GM19452 (cell line): ENCODE data around the gene RBMS3.

Experiments
- ATAC-seq: cut with Tn5 transposase; IDR thresholded peaks from one replicate; pipeline ENCODE4 v1.9.1; 2021; ENCODE audit not compliant: unreplicated experiment

The RBMS3 gene

DNA sequence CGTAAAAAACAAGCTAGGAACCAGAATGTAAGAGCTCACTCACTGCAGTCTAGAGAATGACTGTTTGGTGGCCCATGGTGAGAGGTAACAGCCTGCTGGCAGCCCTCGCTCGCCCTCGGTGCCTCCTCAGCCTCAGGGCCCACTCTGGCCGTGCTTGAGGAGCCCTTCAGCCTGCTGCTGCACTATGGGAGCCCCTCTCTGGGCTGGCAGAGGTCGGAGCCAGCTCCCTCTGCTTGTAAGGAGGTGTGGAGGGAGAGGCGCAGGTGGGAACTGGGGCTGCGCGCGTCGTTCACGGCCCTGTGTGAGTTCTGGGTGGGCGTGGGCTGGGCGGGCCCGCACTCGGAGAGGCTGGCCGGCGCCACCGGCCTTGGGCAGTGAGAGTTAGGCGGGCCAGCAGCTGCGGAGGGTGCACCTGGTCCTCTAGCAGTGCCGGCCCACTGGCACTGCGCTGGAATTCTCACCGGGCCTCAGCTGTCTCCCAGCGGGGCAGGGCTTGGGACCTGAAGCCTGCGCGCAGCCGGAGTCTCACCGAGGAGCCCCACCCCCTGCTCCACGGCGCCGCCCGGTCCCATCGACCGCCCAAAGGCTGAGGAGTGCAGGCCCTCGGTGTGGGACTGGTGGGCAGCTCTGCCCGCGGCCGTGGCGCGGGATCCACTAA, 420.6 kb downstream of the RBMS3 start:
- ATAC-seq: no peak

DNA sequence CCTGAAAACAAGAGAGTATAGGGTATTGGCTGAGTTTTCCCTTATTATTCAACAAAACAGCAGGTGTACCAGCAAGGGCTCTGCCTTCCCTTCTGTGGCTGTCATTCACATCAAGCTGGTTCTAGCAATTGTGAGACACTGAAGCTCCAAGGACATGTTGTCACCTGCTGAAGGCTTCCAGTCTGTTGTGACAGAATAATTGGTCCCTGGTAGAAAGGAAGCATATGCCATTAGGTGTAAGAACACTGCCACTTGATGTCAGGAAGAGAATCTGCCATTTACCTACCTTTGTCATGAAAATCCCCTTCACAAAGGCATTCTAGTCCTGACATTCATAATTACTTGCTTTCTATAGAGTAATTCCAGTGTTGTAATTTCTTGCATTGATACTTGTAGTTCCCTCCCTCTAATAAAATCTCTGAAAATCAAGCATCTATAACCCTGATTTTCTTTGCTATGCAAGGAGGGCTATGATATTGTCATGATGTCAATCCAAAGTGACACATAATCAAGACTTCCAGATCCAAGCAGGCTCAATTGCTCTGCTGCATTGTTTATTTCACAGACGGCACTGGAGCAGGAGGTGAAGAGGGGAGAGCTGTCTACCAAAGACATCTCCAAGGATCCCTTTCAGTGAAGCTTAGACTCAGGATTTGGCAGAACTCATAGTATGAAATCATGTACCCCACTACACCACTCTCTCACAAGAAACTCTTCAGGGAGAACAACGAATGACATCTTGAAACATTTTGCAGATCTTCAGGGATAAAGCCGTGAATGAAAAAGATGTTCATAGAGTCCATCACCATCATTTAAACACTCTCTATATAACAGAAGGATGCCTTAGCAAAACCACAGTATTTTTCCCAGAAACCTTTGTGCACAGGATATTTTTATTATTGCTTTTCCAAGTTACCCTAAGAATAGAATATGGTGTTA, 425.3 kb downstream of the RBMS3 start:
- no peak for ATAC-seq

DNA sequence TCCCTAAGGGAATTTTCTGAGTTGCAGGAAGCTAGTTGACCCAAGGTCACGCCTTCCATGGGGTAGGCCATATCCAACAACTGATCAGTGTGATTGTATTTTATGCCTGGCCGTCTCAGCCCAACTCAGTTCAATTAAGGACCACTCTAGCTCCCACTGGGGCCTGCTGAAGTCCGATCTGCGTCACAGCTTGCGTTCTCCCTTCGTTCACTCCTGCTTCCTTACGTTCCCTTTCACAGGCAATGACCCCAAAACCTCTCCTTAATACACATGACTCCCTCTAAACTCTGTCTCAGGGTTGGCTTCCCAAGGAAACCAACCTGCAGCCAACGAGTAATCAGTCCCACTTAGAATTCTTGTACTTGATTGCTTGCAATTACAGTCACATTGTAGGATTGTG, 428.0 kb downstream of the RBMS3 start:
- no peak for ATAC-seq

DNA sequence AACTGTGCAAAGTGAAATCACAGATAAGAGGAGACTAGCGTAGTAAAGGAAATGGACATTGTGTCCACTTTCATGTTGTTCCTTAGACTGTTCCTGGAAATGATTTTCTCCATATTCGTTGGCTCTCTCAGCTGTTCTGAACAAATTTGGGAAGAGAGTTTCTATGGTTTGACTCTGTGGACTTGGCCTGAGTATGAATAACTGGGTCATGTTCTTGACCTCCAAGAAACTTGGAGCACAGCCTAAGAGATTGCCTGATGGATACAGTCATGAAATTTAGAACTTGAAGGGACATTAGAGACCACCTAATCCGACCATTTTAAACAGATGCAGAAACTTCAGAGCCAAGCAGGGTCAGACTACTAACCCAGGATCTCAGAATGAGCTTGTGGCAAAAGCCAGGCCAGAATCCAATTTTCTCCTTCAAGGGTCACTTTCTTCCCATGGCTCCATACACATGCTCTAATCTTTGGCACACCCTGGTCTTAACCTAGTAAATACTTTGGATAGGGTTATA, 430.4 kb downstream of the RBMS3 start:
- no peak for ATAC-seq

DNA sequence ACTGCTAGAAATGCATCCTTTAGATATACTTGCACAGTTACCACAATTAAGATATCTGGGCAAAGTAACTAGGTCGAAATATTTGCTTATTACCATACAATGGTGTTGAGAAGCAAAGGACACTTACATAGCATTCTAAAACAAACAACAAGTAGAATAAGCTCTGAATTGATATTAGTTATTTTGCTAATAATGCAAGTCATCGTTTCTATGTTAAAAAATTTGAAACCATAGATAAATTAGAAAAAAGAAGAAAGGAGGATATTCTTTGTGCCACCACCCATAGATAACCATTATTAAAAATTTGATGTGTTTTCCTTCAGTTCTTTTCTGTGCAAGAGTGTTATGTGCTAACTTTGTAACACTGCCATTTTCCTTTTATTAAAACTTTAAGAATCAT, 435.3 kb downstream of the RBMS3 start:
- no peak for ATAC-seq

DNA sequence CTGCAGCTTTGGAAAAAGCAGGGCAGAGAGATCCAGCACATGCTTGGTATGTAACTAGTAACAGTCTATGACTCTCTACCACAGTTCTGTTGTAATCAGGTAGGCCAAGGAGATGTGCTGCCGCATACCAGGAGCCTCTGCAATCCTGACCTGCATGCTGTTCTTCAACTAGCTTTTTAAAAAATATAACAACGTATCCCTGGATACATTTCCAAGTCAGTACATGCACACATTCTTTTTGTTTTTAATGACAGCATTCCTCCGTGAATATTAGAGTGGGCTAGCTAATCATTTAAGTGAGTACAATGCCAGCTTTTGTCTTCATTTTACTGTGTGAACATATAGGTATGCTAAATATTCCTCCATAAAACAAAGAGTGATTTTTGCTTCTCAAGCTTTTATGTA, 437.8 kb downstream of the RBMS3 start:
- ATAC-seq: no peak

DNA sequence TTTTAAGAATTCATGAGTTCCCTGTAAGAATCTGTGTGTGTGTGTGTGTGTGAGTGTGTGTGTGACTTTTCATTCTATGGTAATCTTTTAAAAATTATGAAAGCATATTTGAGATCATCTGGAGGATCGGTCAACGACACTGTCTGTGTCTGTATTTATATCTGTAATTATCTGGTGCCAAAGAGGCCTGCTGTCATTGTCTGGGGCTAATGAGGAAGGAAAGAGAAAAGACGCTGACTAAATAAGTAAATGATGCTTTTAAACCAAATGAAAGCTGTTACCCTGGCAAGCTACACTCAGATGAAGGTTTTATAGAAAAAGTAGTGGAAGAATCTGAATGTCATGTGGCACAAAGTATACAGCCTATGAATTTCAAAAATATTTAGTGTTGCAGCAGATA, 439.8 kb downstream of the RBMS3 start:
- no peak for ATAC-seq

DNA sequence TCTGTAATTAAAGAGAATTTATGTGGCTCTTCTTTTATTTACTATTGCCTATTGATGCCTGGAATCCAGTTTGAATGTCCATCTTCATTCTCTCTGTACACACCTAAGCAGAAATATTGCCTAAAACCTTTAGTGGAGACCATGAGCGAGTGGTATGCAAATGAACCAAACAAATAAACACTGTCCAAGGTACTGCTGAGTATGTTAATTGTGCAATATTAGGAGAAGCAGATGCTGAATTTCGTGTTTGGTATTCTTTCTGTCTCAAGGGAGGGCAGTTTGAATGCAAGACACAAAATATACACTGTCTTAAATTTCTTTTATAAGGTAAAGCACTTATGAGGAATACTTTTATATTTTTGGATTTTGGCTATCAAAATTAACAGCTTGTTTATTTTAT, 440.9 kb downstream of the RBMS3 start:
- ATAC-seq: no peak

DNA sequence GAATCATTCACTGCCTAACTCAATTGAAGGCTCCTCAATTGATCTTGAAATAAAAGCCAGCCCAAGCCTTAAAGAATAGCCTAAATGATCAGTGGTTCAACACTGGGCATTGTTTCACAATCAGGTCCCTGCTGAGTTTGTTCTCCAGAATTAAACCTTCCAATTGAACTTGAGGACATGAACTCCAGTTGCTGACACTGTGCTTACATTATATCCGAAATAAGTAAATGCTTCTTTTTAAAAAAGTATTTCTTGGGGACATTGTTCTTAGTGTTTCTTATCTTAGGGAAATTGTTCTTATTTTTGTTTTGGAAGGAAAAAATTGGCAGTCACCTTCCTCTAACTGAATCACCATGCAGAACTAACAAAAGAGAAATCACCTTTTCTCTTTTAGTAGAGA, 450.2 kb downstream of the RBMS3 start:
- ATAC-seq: no peak

DNA sequence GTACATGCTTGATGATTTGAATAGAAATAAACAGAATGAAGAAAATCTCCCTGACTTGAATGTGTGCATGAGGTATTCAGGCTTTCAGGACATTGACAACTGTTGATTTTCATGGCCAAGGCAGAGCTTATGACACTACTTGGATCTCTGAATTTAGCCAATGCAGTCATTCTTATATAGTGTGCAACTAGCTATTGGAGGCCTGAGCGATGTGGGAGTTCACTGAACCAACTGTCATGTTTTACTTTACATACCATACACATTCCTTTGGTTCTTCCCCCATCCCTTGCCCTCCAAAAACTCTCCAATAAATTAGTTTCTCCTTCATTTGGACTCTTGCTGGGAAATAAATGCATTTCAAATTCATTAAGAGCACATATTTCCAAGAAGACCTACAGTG, 460.4 kb downstream of the RBMS3 start:
- no peak for ATAC-seq

DNA sequence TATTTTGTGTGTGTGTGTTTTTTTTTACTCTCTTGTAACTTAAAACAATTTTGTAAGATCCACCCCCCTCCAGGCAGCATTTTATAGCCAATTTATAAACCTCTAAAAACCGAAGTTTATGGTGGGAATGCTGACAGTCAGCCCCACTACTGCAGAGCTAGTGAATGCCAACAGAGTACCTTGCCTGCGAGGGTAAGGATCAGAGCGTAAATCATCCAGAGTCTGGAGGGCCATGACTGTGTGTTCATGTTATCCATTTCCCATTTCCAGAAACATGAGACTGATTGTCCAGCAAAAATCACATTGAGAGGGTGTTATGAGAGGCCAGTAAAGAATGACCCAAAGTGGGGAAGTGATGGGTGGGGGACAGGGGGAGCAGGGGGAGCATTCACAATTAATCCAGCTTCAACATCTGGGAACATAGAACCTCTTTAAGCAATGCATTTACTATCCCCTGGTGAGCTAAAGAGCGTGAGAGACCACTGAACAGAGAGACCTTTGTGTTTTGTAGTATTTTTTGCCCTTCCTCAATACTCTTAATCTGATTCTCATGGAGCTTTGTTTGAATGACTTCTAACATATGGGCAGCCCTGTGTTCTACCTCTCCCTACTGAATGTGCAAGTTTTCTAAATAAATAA, 464.5 kb downstream of the RBMS3 start:
- no peak for ATAC-seq

DNA sequence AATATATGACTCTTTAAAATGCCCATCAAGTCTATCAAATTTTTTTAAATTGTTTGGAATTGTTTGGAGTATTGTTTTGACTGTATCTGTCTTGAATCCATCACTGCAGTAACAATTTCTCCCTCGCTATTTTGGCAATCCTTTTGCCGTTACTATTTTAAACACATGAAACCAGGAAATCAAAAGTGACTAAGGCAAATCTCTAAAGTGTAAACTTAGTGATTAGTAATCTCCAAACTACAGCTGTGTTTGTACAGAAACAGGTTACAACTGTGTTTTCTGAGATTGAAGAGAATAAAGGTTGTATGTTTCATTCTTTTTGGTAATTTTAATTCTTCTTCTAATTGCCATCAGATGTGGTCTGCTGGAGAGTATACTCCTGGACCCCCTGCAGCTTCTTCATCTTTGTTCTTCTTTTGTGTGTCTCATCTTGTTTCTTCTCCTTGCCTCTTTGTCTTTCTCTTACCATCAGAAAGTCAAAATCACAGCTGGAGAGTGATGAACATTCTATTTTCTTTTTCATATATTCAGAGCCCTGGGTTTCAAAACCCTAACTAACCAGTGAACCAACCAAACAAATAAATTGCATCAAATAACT, 465.4 kb downstream of the RBMS3 start:
- no peak for ATAC-seq

DNA sequence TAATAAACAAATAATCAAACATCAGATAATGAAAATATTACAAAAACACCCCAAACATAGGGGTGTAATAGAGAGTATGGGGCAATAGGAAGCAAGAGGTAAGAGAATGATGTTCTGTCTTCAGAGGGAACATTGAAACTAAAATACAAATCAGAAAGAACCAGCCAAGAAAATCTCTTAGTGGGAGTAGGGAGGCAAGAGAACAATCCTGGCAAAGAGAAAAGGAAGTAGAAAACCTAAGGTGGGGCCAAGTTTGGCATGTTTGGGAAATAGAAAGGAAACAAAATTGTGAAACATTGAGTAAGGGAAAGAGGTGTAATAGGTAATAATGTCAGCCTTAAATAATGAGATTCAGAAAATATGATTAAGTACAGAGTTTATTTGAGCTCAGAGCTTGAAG, 467.1 kb downstream of the RBMS3 start:
- ATAC-seq: no peak

DNA sequence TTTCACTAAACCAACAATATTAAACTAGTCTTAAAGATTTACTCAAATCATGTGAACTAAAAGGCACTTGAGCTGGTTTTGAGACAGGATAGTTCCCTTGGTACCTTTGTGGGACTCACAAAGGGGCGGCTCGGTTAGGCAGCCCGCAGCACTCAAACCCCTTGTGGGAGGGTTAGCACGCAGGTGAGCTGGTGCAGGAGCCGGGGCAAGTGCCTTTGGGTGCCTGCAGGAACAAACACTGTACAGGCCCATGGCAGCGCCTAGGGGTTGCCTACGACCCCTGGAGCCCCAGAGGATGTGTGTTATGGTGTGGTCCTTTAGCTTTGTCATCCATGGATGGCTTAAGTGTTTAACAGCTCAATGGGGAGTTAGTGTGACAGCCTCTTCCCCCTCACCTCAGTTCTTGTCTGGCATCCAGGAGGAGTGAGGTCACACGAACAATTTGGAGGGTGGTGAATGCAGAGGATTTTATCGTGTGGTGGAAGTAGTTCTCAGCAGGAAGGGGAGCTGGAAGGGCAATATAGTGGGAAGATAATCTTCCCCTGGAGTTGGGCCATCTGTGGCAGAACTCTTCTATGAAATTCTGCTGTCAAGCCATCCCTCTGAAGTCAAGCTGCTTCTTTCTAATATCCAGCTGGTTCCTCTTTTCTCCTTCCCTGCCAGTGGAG, 470.9 kb downstream of the RBMS3 start:
- no peak for ATAC-seq

DNA sequence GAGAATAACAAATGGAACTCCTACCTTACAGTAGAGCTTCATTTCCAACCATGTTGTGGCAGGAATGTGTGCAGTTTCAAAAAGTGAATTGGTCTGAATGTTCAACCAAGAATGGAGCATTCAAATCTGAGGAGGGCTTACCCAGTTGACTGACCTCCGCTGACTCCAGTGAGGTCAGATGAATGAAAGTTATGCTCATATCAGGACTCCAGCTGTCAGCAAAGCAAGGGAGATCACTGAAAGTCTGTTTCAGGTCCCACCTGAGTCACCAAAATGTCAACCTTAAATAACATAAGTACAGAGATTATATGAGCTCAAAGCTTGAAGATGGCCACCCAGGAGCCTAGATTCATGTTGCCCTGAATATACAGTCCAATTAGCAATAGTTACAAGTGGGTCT, 473.5 kb downstream of the RBMS3 start:
- ATAC-seq: no peak

DNA sequence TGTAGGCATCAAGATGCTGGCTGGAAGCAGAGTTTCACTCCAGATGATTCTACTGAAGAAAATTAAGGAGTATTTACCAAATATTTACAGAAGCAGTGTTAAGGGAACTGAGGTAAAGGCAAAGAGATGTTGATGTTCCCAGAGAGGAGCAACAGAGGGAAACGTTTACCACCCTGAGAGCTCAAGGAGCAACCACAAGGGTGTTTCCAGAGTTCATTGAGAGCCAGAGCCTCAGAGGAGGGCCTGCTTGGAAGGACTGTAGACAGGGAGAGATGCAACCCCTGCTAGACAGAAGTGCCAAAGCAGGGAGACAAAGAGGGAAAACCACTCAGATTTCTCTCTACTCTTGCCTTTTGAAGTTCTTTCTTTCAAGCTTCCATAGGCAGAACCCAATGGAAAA, 474.5 kb downstream of the RBMS3 start:
- ATAC-seq: no peak

DNA sequence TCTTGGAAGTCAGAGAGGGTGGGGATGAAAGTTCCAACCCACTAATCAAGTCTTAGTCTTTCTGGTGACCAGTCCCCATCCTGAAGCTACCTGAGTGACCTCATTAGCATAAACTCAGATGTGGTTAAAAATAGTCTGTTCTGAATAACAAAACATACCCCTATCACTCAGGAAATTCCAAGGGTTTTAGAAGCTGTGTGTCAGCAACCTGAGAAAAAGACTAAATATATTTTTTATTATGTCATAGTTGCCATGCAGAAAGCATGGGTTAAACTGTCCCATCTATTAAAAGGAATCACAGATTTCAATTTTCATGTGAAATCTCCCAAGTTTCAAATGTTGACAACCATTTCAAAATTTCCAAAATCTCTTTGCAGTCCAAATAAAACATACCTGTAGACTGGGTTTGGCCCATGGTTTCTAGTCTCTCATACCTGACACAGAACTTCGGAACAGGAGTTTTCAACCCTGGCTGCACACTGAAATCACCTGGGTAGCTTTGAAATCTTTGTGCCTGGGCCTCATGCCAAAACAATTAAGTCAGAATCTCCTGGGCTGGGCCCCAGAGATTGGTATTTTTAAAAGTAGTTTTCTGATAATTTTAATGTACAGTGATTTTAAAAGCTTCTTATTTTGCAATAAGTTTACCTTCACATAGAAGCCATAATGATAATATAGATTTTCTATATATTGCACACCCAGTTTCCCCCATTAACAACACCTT, 476.3 kb downstream of the RBMS3 start:
- ATAC-seq: no peak

DNA sequence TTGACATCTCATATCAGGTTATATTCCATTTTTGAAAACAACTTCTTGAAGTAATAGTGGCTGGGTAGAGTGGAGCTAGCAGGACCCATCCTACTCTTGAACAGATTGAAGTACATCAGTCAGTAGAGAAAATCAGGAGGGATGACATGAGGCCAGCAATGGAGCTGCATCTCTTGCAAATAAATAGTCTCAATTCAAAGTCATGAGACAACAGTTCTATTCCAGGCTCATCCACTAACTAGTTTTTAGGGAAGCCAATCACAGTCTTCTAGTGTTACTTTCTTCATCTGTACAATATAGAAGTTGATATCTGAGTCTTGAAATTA, 477.2 kb downstream of the RBMS3 start:
- no peak for ATAC-seq

DNA sequence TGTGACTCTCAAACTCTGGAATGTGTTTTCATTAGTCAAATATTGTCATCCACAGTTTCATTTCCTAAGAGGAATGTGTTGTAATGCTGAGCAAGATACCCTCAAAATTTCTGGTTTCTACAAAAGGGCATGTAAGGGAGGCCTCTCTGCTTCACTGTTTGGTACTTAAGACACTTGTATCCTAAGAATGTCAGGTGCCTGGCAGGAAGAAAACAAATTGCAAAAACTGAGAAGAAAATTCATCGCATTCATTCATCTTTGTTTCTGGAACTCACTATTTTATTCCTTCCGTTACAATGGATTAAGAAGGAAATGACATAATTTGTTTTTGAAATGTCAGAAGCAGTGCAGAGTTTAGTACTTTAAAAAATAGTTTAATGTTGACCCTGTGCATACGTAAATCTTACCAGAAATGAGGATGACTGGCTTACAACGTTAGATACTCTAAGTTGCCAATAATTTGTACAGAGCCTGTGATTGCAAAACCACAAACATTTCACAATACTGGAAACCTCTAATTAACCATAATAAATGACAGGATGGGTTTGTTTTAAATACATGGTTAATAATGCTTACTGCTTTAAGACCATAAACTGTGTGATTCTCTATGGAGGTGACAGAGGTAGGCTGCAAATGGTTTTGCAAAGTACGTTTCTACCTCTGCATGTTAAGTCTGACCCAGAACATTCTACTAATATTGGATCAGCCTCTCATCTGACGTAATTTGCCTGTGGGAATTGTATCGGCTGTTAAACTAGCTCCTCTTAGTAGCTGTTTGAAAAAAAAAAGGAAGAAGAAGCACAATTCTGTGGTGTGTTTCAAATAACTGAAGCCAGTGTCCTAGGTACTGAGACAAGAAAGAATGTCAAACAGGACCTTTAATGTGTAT, 477.8 kb downstream of the RBMS3 start:
- no peak for ATAC-seq
